Vagina (tissue), 2 donors: Measurements from ENCODE around the gene PRR30.

Experiments used
- POLR2AphosphoS5 ChIP-seq, 2 donors: sonication (generic); formaldehyde crosslinking; IDR thresholded peaks; one replicate each; pipeline ENCODE4 v1.9.0; 2017; ENCODE audit warnings: antibody characterized with exemption in 2 of 2, mild to moderate bottlenecking in 2 of 2, low read depth in 1 of 2; ENCODE audit not compliant: insufficient read depth in 1 of 2
- TF ChIP-seq, protein P1 (sequence below), 3 experiments: fragments of 450-650 bp in 2 of 3; fragments of 200-600 bp in 1 of 3; sonication (generic) in 1 of 3; IDR thresholded peaks; one replicate each; pipeline ENCODE4 v1.5.1; 2017 to 2019; ENCODE audit warnings: antibody characterized with exemption in 3 of 3, mild to moderate bottlenecking in 2 of 3, moderate library complexity in 2 of 3

DNA sequence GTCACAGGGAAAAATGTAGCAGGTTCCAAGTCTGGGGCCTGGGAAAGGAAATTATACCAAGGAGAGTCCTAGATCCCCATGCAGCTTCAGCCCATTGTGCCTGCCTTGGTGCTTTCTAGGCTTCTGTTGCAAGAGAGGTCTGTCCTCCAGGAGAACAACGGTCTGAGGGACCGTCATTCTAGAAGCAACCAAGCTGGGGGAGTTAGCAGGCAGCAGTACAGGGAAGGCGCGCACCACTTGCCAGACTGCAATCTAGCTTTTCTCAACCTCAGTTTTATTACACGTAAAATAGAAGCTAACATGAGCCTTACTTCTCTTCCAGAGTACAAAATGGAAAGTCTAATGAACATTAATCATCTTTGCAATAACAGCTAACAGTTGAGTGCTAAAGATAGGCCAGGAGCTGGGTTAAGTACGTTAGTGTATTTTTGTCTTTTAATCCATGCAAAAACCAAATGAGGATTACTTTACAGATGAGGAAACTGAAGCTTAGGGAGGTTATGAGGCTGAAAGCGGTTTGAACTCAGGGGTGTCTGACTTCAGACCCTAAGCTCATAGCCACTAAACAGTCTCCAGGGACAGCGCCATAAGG is 11.5 kb upstream of the PRR30 start:
- TF ChIP-seq, protein P1, sequence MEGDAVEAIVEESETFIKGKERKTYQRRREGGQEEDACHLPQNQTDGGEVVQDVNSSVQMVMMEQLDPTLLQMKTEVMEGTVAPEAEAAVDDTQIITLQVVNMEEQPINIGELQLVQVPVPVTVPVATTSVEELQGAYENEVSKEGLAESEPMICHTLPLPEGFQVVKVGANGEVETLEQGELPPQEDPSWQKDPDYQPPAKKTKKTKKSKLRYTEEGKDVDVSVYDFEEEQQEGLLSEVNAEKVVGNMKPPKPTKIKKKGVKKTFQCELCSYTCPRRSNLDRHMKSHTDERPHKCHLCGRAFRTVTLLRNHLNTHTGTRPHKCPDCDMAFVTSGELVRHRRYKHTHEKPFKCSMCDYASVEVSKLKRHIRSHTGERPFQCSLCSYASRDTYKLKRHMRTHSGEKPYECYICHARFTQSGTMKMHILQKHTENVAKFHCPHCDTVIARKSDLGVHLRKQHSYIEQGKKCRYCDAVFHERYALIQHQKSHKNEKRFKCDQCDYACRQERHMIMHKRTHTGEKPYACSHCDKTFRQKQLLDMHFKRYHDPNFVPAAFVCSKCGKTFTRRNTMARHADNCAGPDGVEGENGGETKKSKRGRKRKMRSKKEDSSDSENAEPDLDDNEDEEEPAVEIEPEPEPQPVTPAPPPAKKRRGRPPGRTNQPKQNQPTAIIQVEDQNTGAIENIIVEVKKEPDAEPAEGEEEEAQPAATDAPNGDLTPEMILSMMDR (IDR thresholded peaks at IDR 0.05), result no peak
- no peak for TF ChIP-seq POLR2AphosphoS5 (IDR thresholded peaks at IDR 0.05; ENCODE audit: insufficient read depth in 1 of 2, low read depth in 1 of 2)
